ENCODE data around the gene POLR2A. TPM values are rescaled to one million over a fixed set of nuclear protein-coding genes. Genes with fewer than 3 reads are reported as not detected.

The POLR2A gene
- total RNA-seq (2014; rRNA removed; shearing (Covaris generic)) = 46.1 and 48.6 TPM in 2 replicates

GRCh38 chr17:7484067-7484918, at the start of gene POLR2A:
TSS of gene POLR2A (plus strand) at chr17:7484366.
- Histone ChIP-seq H3K4me3 (ENCODE audit: insufficient read depth, low read depth, low read length) (peak within 1 kb of the TSS; percentile 59), H3K27me3 (ENCODE audit: control insufficient read depth, insufficient read depth, low read length) (no peaks in the 10 kb centered on the region), H3K36me3 (replicated peaks; ENCODE audit: control insufficient read depth, insufficient read depth, low read length) (peaks cover 2% of the 10 kb centered on the region; the same call in 1 of the 2 replicates)
- peak; percentile 100 for DNase-seq

- peak overlapping the region; percentile 74 for H3K4me3 ChIP-seq (ENCODE audit: insufficient read depth, low read depth, low read length)
- peak; percentile 90 for DNase-seq
- H3K27me3 ChIP-seq (ENCODE audit: control insufficient read depth, insufficient read depth, low read length) = peaks cover 38% of the 10 kb centered on the region
- no peaks in the 10 kb centered on the region for H3K36me3 ChIP-seq (replicated peaks; ENCODE audit: control insufficient read depth, insufficient read depth, low read length)
Observed at GRCh38 chr17:7435676-7436555, 48.2 kb upstream of the POLR2A start.

GRCh38 chr17:7436556-7437368, 47.4 kb upstream of the POLR2A start:
- Histone ChIP-seq H3K36me3 (replicated peaks; ENCODE audit: control insufficient read depth, insufficient read depth, low read length) (no peaks in the 10 kb centered on the region), H3K27me3 (ENCODE audit: control insufficient read depth, insufficient read depth, low read length) (peaks cover 40% of the 10 kb centered on the region), H3K4me3 (ENCODE audit: insufficient read depth, low read depth, low read length) (peak overlapping the region; percentile 74)
- peak; percentile 95 for DNase-seq

GRCh38 chr17:7437369-7437863, 46.8 kb upstream of the POLR2A start:
- H3K4me3 ChIP-seq (ENCODE audit: insufficient read depth, low read depth, low read length) = peak overlapping the region; percentile 74
- no peak for DNase-seq
- H3K36me3 ChIP-seq (replicated peaks; ENCODE audit: control insufficient read depth, insufficient read depth, low read length) = no peaks in the 10 kb centered on the region
- H3K27me3 ChIP-seq (ENCODE audit: control insufficient read depth, insufficient read depth, low read length) = peaks cover 41% of the 10 kb centered on the region

GRCh38 chr17:7437950-7438614, 46.1 kb upstream of the POLR2A start:
- peaks cover 41% of the 10 kb centered on the region for H3K27me3 ChIP-seq (ENCODE audit: control insufficient read depth, insufficient read depth, low read length)
- H3K36me3 ChIP-seq (replicated peaks; ENCODE audit: control insufficient read depth, insufficient read depth, low read length) = no peaks in the 10 kb centered on the region
- peak overlapping the region; percentile 74 for H3K4me3 ChIP-seq (ENCODE audit: insufficient read depth, low read depth, low read length)
- peak; percentile 92 for DNase-seq

GRCh38 chr17:7438656-7439460, 45.3 kb upstream of the POLR2A start:
- peaks cover 44% of the 10 kb centered on the region for H3K27me3 ChIP-seq (ENCODE audit: control insufficient read depth, insufficient read depth, low read length)
- no peaks in the 10 kb centered on the region for H3K36me3 ChIP-seq (replicated peaks; ENCODE audit: control insufficient read depth, insufficient read depth, low read length)
- H3K4me3 ChIP-seq (ENCODE audit: insufficient read depth, low read depth, low read length) = peak overlapping the region; percentile 74
- no peak for DNase-seq

GRCh38 chr17:7439462-7440112, 44.6 kb upstream of the POLR2A start, which contains the start of gene FGF11:
TSS of gene FGF11 (plus strand) at chr17:7439512. CDS start at chr17:7439621, 109 bp downstream.
- peak; percentile 68 for DNase-seq
- Histone ChIP-seq H3K27me3 (ENCODE audit: control insufficient read depth, insufficient read depth, low read length) (peaks cover 47% of the 10 kb centered on the region), H3K4me3 (ENCODE audit: insufficient read depth, low read depth, low read length) (peak within 1 kb of the TSS; percentile 74), H3K36me3 (replicated peaks; ENCODE audit: control insufficient read depth, insufficient read depth, low read length) (no peaks in the 10 kb centered on the region)

- Histone ChIP-seq H3K4me3 (ENCODE audit: insufficient read depth, low read depth, low read length) (peak overlapping the region; percentile 74), H3K36me3 (replicated peaks; ENCODE audit: control insufficient read depth, insufficient read depth, low read length) (no peaks in the 10 kb centered on the region), H3K27me3 (ENCODE audit: control insufficient read depth, insufficient read depth, low read length) (peaks cover 48% of the 10 kb centered on the region)
- peak; percentile 91 for DNase-seq
Observed at GRCh38 chr17:7440113-7440833, 43.9 kb upstream of the POLR2A start.

GRCh38 chr17:7440834-7441195, 43.4 kb upstream of the POLR2A start:
- Histone ChIP-seq H3K36me3 (replicated peaks; ENCODE audit: control insufficient read depth, insufficient read depth, low read length) (no peaks in the 10 kb centered on the region), H3K27me3 (ENCODE audit: control insufficient read depth, insufficient read depth, low read length) (peaks cover 49% of the 10 kb centered on the region), H3K4me3 (ENCODE audit: insufficient read depth, low read depth, low read length) (peak overlapping the region; percentile 74)
- peak; percentile 86 for DNase-seq

GRCh38 chr17:7441266-7441665, 42.9 kb upstream of the POLR2A start:
- H3K36me3 ChIP-seq (replicated peaks; ENCODE audit: control insufficient read depth, insufficient read depth, low read length) = no peaks in the 10 kb centered on the region
- DNase-seq = no peak
- H3K4me3 ChIP-seq (ENCODE audit: insufficient read depth, low read depth, low read length) = peak overlapping the region; percentile 74
- H3K27me3 ChIP-seq (ENCODE audit: control insufficient read depth, insufficient read depth, low read length) = peaks cover 49% of the 10 kb centered on the region

GRCh38 chr17:7442142-7442541, 42.0 kb upstream of the POLR2A start:
- H3K4me3 ChIP-seq (ENCODE audit: insufficient read depth, low read depth, low read length) = no peak overlapping the region
- H3K27me3 ChIP-seq (ENCODE audit: control insufficient read depth, insufficient read depth, low read length) = peaks cover 50% of the 10 kb centered on the region
- no peaks in the 10 kb centered on the region for H3K36me3 ChIP-seq (replicated peaks; ENCODE audit: control insufficient read depth, insufficient read depth, low read length)
- DNase-seq = no peak
